Heart right ventricle (tissue), 16 donors: ENCODE results near the gene CHST11. TPM values are rescaled to one million over a fixed set of nuclear protein-coding genes. Genes with fewer than 3 reads are reported as not detected.

Source experiments
- ATAC-seq, 8 donors: fragments of 200-7000 bp; cut with Tn5 transposase; one replicate each; pipeline ENCODE4 v1.9.1; 2020; ENCODE audit warnings: mild to moderate bottlenecking in 8 of 8, moderate library complexity in 8 of 8, moderate number of reproducible peaks in 1 of 8
- DNase-seq, 2 donors: peaks; one replicate each; pipeline ENCODE4 v3.0.0-alpha.2; 2020
- H3K27ac ChIP-seq, 10 donors: fragments of 200-600 bp; sonication (generic) in 2 of 10; one replicate each; pipeline versions ENCODE4 v1.5.0 to v1.8.0; 2020 to 2022; ENCODE audit warnings: mild to moderate bottlenecking in 3 of 10
- H3K27me3 ChIP-seq, 7 donors: fragments of 200-600 bp; one replicate each; pipeline ENCODE4 v1.8.0; 2021 to 2022; ENCODE audit warnings: mild to moderate bottlenecking in 2 of 7
- H3K36me3 ChIP-seq, 9 donors: fragments of 200-600 bp; sonication (generic) in 1 of 9; one replicate each; pipeline versions ENCODE4 v1.5.0 to v1.8.0; 2020 to 2022; ENCODE audit warnings: mild to moderate bottlenecking in 2 of 9
- H3K4me1 ChIP-seq, 9 donors: fragments of 200-600 bp; sonication (generic) in 1 of 9; one replicate each; pipeline versions ENCODE4 v1.5.0 to v1.8.0; 2020 to 2022; ENCODE audit warnings: mild to moderate bottlenecking in 4 of 9
- H3K4me3 ChIP-seq, 10 donors: fragments of 200-600 bp; sonication (generic) in 2 of 10; one replicate each; pipeline versions ENCODE4 v1.5.0 to v1.8.0; 2020 to 2022; ENCODE audit warnings: mild to moderate bottlenecking in 7 of 10, moderate library complexity in 2 of 10
- H3K9me3 ChIP-seq, 11 donors: fragments of 200-600 bp in 10 of 11; sonication (generic) in 2 of 11; one replicate each; pipeline versions ENCODE4 v1.5.0 to v1.8.0; 2013 to 2022; ENCODE audit warnings: mild to moderate bottlenecking in 2 of 11, control low read depth in 1 of 11, moderate library complexity in 1 of 11
- CTCF ChIP-seq, 9 donors: fragments of 200-600 bp; sonication (generic) in 2 of 9; IDR thresholded peaks; one replicate each; pipeline versions ENCODE4 v1.5.0 to v1.8.0; 2021 to 2022; ENCODE audit warnings: antibody characterized with exemption in 9 of 9, mild to moderate bottlenecking in 5 of 9, moderate library complexity in 1 of 9
- WGBS, 2 donors: extraction: QIAGEN DNeasy Blood & Tissue Kit; methylation state at CpG; one replicate each; pipeline ENCODE4 v1.1.7; 2013; ENCODE audit warnings: inconsistent platforms in 1 of 2; 5-methylcytosine and 5-hydroxymethylcytosine counted together
- intact Hi-C, 10 donors: fragments of 100-400 bp; cut with DNase I; formaldehyde crosslinking; loops; one replicate each; pipeline versions ENCODE4 v1.11.1 to v1.14.2; 2022
- polyA plus RNA-seq, 2 donors: library from polyadenylated mRNA; stranded (reverse); fragments of 200-250 nt; gene quantifications; one replicate each; pipeline ENCODE4 v1.2.3, GENCODE V29; 2013
- total RNA-seq, 10 donors: library from RNA; stranded (reverse); fragmentation: NEBNext Ultra II Directional in 3 of 10; extraction: Animal tissue kit (Norgen Biotek cat#: 25700) in 3 of 10; gene quantifications; one replicate each; pipeline versions ENCODE4 v1.2.1 to v1.2.4, GENCODE V29; 2021 to 2023
- donor health status: Arrhythmogenic right ventricular cardiomyopathy.
- donor health status: ischemic (EF 13 %, LVEDD 7.1; RV severe dilation, severe dysfunction).
- donor health status: healthy with polysubstance abuse.
- donor health status: DM: no; HTN: yes; CAD: no.
- donor health status: DM: no; HTN: no; CAD: no.
- donor health status: ischemic (EF 25% LVEDD 6.9; RV normal size, moderate dysfunction).
- donor health status: ischemic (EF 25% LVEDD 5.7; RV mildly dilated, moderate dysfunction).
- donor health status: healthy.
- donor health status: DM: yes; HTN: yes; CAD: no.
- donor health status: Ischemic cardiomyopathy.
- donor health status: ischemic (EF 35%, LVEDD 5.7; RV mildly dilated, moderate dysfunction).
- donor health status: nonischemic (EF 11% LVEDD 7.7; RV severe dilation, severe dysfunction).
- donor health status: DM: yes; HTN: yes; CAD: no.
- donor health status: PGD.
- donor health status: ischemic (EF 29% LVEDD 5.4; RV normal size, mild dysfunction).
- donor health status: nonischemic (EF 23%, LVEDD 6.1; RV moderate dilation, normal function).

Gene CHST11
- total and polyA plus RNA-seq, 12 donors = 1.1 to 12.7 (median 4.3) TPM

- DNase-seq = peak; percentile 69 to 74
- Histone ChIP-seq H3K27me3 (no peaks in the 10 kb centered on the region), H3K4me3 (peak overlapping the region in 1 of 10 donors; percentile 11), H3K36me3 (no peaks in the 10 kb centered on the region), H3K9me3 (no peaks in the 10 kb centered on the region), H3K4me1 (peaks cover 30 to 82% (median 63%) of the 10 kb centered on the region in 9 donors), H3K27ac (peak overlapping the region; percentile 38 to 88 (median 78))
- ATAC-seq = peak; percentile 40 to 80 (median 72)
- peak in 5 of 9 donors; percentile 22 to 50 (median 32) for TF ChIP-seq CTCF (IDR thresholded peaks at IDR 0.05)
- WGBS, 2 donors = 46 to 53% methylated on average over 19 of the region's 19 CpGs
- intact Hi-C loops = loop anchor here in 1 of 10 donors (10.0 kb wide), 1 partner anchor 284 kb away; no protein-coding TSS in a partner anchor
These were observed 212.5 kb downstream of the CHST11 start for GRCh38 chr12:104669089-104669721.

GRCh38 chr12:104669851-104670337 lies 213.1 kb downstream of the CHST11 start:
- Histone ChIP-seq H3K4me3 (no peak overlapping the region), H3K36me3 (no peaks in the 10 kb centered on the region), H3K4me1 (peaks cover 30 to 81% (median 65%) of the 10 kb centered on the region in 9 donors), H3K27me3 (no peaks in the 10 kb centered on the region), H3K27ac (peak overlapping the region; percentile 17 to 88 (median 78)), H3K9me3 (no peaks in the 10 kb centered on the region)
- TF ChIP-seq CTCF (IDR thresholded peaks at IDR 0.05) = no peak
- ATAC-seq (peak in 5 of 8 donors; percentile 8 to 23 (median 12)), DNase-seq (peak; percentile 42 to 56)
- intact Hi-C loops = loop anchor here in 5 of 10 donors (5.0 to 10.0 kb wide), 4 partner anchors 185 to 285 kb away; partner anchors contain the start of gene CHST11 (in 5 of the 5)
- 63 to 72% methylated on average over 6 of the region's 6 CpGs for WGBS, 2 donors

- Histone ChIP-seq H3K9me3 (no peaks in the 10 kb centered on the region), H3K27me3 (no peaks in the 10 kb centered on the region), H3K27ac (peak overlapping the region in 8 of 10 donors; percentile 11 to 88 (median 74)), H3K4me1 (peaks cover 30 to 81% (median 65%) of the 10 kb centered on the region in 9 donors), H3K36me3 (no peaks in the 10 kb centered on the region), H3K4me3 (no peak overlapping the region)
- no peak for DNase-seq
- 81 to 88% methylated on average over 6 of the region's 6 CpGs for WGBS, 2 donors
- intact Hi-C loops = loop anchor here in 5 of 10 donors (5.0 to 10.0 kb wide), 4 partner anchors 184 to 286 kb away; partner anchors contain the start of gene CHST11 (in 5 of the 5)
- TF ChIP-seq CTCF (IDR thresholded peaks at IDR 0.05) = no peak
- no peak for ATAC-seq
These were observed 214.0 kb downstream of the CHST11 start for GRCh38 chr12:104670439-104671408.
